Mononuclear cell (primary cell): ENCODE measurements around the gene HOMER1. TPM values are rescaled to one million over a fixed set of nuclear protein-coding genes. Genes with fewer than 3 reads are reported as not detected.
"Not testable (repeated sequence)": the region's sequence is repeated elsewhere in the genome, so short reads cannot be mapped to it uniquely, and the experiment has no call there.

Experiments
- H3K27me3 ChIP-seq: 2 replicates; pipeline ENCODE4 v1.6.0; 2011; ENCODE audit warnings: low read length, control low read depth; ENCODE audit not compliant: insufficient read depth
- H3K4me1 ChIP-seq: 2 replicates; pipeline ENCODE4 v1.5.1; 2011; ENCODE audit warnings: mild to moderate bottlenecking, low read length, control low read depth; ENCODE audit not compliant: insufficient read depth
- H3K4me3 ChIP-seq: 2 replicates; pipeline ENCODE4 v1.5.1; 2011; ENCODE audit warnings: mild to moderate bottlenecking, low read length, moderate library complexity
- H3K9me3 ChIP-seq: 2 replicates; pipeline ENCODE4 v1.5.1; 2011; ENCODE audit warnings: low read depth, mild to moderate bottlenecking, control low read depth, low read length
- total RNA-seq: library from RNA; depleted of rRNA; stranded (reverse); fragments of >200 nt; gene quantifications from one replicate; pipeline ENCODE4 v1.2.3, GENCODE V29; 2012

Gene HOMER1
- total RNA-seq, 1 donor, result 9.7 TPM

GRCh38 chr5:79535477-79536192 is 21.7 kb upstream of the HOMER1 start:
- Histone ChIP-seq H3K4me1 (no peaks in the 10 kb centered on the region), H3K9me3 (no peaks in the 10 kb centered on the region), H3K27me3 (no peaks in the 10 kb centered on the region), H3K4me3 (no peak overlapping the region)

GRCh38 chr5:79529110-79529509 is 15.2 kb upstream of the HOMER1 start:
- Histone ChIP-seq H3K9me3 (peaks cover 10% of the 10 kb centered on the region), H3K4me1 (no peaks in the 10 kb centered on the region), H3K4me3 (no peak overlapping the region), H3K27me3 (no peaks in the 10 kb centered on the region)

DNA sequence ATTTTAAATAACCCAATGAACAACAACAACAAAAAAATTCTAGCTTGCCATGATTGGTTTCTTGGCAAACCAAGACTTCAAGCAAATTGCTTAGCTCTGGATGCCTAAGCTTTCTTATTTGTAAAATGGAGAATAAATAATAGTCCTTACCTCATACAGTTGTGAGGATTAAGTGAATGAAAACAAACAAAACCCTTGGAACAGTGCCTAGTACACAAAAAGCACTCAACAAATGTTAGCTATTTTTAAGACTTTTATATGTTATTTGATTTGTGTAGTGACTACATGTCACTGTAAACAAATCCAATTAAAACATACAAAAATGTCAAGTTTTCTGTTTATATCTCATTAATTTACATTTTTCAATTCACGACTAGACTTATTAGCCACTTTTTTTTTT is 13.5 kb upstream of the HOMER1 start:
- H3K4me3 ChIP-seq, result no peak overlapping the region
- no peaks in the 10 kb centered on the region for H3K27me3 ChIP-seq
- peaks cover 10% of the 10 kb centered on the region for H3K9me3 ChIP-seq
- no peaks in the 10 kb centered on the region for H3K4me1 ChIP-seq

DNA sequence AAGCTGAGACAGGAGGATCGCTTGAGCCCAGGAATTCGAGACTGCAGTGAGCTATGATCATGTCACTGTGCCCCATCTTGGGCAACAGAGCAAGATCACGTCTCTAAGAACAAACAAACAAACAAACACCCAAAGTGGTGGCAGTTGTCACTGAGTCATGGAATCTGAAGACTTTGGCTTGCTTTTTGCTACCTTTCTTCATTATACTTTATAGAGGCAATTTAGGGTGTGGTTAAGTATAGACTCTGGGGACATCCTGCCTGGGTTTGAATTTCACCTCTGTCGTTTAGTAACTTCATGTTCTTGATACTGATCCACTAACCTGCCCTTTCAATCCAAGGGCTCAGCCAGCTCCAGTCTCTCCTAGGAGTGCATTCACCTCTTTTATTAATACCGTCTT is 13.0 kb upstream of the HOMER1 start:
- peaks cover 10% of the 10 kb centered on the region for H3K9me3 ChIP-seq
- no peak overlapping the region for H3K4me3 ChIP-seq
- no peaks in the 10 kb centered on the region for H3K27me3 ChIP-seq
- no peaks in the 10 kb centered on the region for H3K4me1 ChIP-seq

DNA sequence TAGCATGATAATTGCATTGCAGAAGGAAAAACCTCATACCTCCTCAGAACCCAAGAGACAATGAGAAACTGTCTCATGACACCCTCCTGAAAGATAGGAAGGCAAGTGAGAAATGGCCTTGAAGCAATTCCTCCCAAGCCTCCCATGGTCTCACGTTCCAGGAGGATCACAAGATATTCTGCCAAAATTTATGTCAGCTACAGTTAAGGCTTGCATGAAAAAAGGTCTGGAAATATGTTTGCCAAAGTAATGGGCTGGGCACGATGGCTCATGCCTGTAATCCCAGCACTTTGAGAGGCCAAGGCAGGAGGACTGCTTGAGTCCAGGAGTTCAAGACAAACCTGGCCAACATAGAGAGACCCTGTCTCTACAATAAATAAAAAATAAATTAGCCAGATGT is 12.6 kb upstream of the HOMER1 start:
- Histone ChIP-seq H3K9me3 (peaks cover 10% of the 10 kb centered on the region), H3K4me1 (no peaks in the 10 kb centered on the region), H3K4me3 (no peak overlapping the region), H3K27me3 (no peaks in the 10 kb centered on the region)

DNA sequence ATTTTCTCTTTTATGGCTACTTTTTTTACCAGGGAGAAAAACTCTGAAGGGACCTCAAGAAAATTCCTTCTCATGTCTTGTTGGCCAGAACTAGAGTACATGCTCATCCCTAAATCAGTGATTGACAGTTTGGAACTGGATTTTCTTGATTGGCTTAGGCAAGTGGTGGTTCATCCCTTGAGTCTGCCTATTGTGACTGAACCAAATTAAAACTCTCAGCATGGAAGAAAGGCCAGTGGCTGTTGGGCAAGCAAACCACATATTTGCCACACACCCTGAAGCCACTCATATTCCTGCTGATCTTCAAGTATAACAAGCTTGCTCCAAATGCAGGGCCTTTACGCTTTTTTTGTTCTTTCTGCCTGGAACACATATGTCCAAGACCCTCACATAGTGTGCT is 7.2 kb upstream of the HOMER1 start:
- H3K27me3 ChIP-seq, result no peaks in the 10 kb centered on the region
- H3K9me3 ChIP-seq, result peaks cover 10% of the 10 kb centered on the region
- H3K4me1 ChIP-seq, result no peaks in the 10 kb centered on the region
- no peak overlapping the region for H3K4me3 ChIP-seq

GRCh38 chr5:79518718-79519117 is 4.8 kb upstream of the HOMER1 start:
- Histone ChIP-seq H3K4me1 (peaks cover 8% of the 10 kb centered on the region), H3K27me3 (peaks cover 3% of the 10 kb centered on the region), H3K9me3 (no peaks in the 10 kb centered on the region), H3K4me3 (no peak overlapping the region)

GRCh38 chr5:79517601-79518000 is 3.7 kb upstream of the HOMER1 start:
- Histone ChIP-seq H3K4me3 (no peak overlapping the region), H3K4me1 (peaks cover 19% of the 10 kb centered on the region), H3K9me3 (no peaks in the 10 kb centered on the region), H3K27me3 (peaks cover 12% of the 10 kb centered on the region)

DNA sequence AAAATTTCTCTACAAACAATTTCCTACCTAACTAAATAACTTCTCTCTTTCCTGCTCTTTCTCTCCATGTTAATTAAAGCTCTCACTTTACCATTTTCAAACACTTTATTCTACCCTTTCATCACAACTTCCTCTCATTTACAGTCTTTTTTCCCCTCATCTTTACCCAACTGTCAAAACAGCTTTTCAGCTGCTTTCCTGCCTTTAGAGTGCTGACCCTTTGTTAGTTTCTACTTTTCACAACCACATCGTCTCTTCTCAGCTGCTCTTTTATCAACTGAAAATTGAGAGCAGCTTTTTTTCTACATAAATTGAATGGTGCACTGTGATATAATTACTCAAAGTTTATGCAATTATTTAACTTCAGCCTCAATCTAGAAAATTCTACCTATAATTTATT is 3.1 kb upstream of the HOMER1 start:
- H3K27me3 ChIP-seq, result peaks cover 18% of the 10 kb centered on the region

DNA sequence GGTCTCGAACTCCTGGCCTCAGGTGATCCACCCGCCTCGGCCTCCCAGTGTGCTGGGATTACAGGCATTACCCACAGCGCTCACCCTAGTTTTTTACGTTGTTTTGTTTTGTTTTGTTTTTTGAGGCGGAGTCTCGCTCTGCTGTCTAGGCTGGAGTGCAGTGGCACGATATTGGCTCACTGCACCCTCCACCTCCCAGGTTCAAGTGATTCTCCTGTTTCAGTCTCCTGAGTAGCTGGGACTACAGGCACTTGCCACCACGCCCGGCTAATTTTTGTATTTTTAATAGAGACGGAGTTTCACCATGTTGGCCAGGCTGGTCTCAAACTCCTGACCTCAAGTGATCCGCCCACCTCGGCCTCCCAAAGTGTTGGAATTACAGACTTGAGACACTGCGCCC is 2.4 kb upstream of the HOMER1 start:
- not testable (repeated sequence) for H3K9me3 ChIP-seq, H3K4me3 ChIP-seq
- H3K4me1 ChIP-seq, result peaks cover 20% of the 10 kb centered on the region
- peaks cover 24% of the 10 kb centered on the region for H3K27me3 ChIP-seq

More for the DNA sequence above, 3.1 kb upstream of the HOMER1 start:
- no peaks in the 10 kb centered on the region for H3K9me3 ChIP-seq
- no peak overlapping the region for H3K4me3 ChIP-seq
- peaks cover 20% of the 10 kb centered on the region for H3K4me1 ChIP-seq

GRCh38 chr5:79514391-79515105 is 614 bp upstream of the HOMER1 start:
- Histone ChIP-seq H3K27me3 (peaks cover 41% of the 10 kb centered on the region), H3K9me3 (no peaks in the 10 kb centered on the region), H3K4me1 (peaks cover 20% of the 10 kb centered on the region), H3K4me3 (peak overlapping the region; percentile 61)

DNA sequence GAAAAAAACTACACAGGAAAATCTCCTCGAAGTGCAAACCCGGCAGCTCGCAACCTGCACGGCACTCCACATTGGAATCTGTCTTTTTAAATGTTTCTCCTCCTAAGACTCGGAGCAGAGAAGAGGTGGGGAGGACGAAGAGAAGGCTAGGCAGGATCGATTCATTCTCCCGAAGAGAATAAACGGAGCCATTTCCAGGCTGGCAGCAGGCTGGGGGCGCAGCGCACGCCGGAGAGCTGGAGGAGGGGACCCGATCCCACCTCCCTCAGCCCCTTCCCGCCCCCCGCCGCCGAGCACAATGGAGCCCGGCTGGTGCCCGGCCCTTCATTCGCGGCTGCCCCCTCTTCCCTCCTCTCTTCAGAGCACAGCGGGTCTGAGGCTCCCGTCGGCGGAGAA is 628 bp downstream of the HOMER1 start:
- Histone ChIP-seq H3K4me1 (peaks cover 20% of the 10 kb centered on the region), H3K27me3 (peaks cover 53% of the 10 kb centered on the region), H3K9me3 (no peaks in the 10 kb centered on the region), H3K4me3 (peak overlapping the region; percentile 61)

DNA sequence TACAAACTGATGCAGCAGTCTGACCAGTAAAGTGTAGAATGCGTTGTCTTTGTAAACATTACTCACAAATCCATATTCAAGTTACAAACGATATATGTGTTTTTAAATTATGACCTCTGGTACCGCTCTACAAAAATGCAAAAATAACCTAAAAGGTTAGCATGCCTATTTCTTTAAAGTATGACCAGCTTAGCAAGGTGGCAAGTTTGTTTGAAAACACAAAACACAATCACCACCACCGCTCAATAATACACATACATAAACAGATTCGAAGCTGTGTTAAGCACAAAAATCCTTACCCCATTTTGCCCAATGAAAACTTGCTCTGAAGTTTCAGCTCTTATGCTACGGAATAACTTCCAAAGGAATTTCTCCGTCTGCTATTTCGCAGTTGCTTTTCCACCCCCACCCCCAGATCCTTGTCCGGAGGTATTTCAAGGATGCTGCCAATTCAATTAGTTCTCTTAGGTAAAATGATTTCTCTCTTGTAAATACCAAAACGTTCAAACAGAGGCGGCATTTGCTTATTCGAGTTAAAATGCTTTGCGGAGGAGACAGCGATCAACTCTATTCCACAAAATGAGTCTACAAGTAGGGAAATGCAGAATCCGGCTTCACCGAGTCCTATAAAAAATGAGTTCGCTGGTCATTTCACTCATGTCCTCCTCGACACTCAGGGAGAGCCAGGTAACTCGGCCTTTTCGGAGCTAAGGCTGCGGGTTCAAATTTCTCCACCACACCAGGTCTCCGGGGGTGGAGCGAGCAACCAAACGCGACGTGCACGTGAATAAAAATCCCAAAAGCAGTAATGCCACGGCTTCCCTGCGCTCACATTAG is 1.2 kb downstream of the HOMER1 start:
- peak overlapping the region; percentile 61 for H3K4me3 ChIP-seq
- no peaks in the 10 kb centered on the region for H3K9me3 ChIP-seq
- peaks cover 20% of the 10 kb centered on the region for H3K4me1 ChIP-seq
- H3K27me3 ChIP-seq, result peaks cover 59% of the 10 kb centered on the region

DNA sequence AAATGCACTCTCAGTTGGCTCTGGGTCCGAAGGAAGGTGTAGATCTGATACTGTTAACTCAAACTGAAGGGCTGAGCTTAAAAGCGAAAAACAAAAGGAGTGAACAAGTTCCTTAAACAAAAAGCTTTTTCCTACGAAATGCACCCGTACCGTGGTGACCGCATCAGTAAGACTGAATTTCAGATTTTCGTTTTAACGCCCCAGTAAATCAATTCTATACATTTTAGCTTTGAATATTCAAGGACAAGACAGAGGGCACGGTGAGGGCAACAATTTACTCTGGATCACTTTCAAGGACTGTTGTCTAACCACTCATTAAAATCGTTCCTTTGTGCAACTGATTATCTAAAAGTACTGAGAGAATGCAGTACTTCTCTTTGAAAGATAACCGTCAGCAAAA is 1.9 kb downstream of the HOMER1 start:
- Histone ChIP-seq H3K9me3 (no peaks in the 10 kb centered on the region), H3K4me3 (no peak overlapping the region), H3K27me3 (peaks cover 59% of the 10 kb centered on the region), H3K4me1 (peaks cover 20% of the 10 kb centered on the region)

DNA sequence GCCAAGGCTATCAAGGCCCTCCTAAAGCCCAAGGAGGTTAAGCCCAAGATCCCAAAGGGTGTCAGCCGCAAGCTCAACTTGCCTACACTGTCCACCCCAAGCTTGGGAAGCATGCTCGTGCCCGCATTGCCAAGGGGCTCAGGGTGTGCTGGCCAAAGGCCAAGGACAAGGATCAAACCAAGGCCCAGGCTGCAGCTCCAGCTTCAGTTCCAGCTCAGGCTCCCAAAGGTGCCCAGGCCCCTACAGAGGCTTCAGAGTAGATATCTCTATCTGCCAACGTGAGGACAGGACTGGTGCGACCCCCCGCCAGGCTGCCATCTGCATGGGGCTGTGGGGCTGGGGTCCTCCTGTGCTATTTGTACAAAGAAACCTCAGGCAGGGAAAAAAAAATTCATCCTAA is 3.3 kb downstream of the HOMER1 start:
- Histone ChIP-seq H3K4me1 (peaks cover 20% of the 10 kb centered on the region), H3K9me3 (no peaks in the 10 kb centered on the region), H3K4me3 (no peak overlapping the region), H3K27me3 (peaks cover 63% of the 10 kb centered on the region)
